Esophagus (tissue), 2 donors: Measurements from ENCODE around the gene LRP1B. TPM values are rescaled to one million over a fixed set of nuclear protein-coding genes. Genes with fewer than 3 reads are reported as not detected.
"Not testable (repeated sequence)": the region's sequence is repeated elsewhere in the genome, so short reads cannot be mapped to it uniquely, and the experiment has no call there.

Experiments
- H3K27ac ChIP-seq, 2 donors: one replicate each; pipeline ENCODE4 v1.5.1; 2013; ENCODE audit warnings: low read depth in 2 of 2, mild to moderate bottlenecking in 2 of 2, inconsistent platforms in 1 of 2, low read length in 1 of 2, moderate library complexity in 1 of 2
- H3K27me3 ChIP-seq, 2 donors: one replicate each; pipeline ENCODE4 v1.6.1; 2013; ENCODE audit warnings: low read length in 2 of 2, control low read depth in 1 of 2, mild to moderate bottlenecking in 1 of 2; ENCODE audit not compliant: insufficient read depth in 2 of 2, control insufficient read depth in 1 of 2
- H3K36me3 ChIP-seq, 2 donors: one replicate each; pipeline ENCODE4 v1.6.1; 2013; ENCODE audit warnings: low read length in 1 of 2; ENCODE audit not compliant: control insufficient read depth in 2 of 2, insufficient read depth in 2 of 2
- H3K4me1 ChIP-seq, 2 donors: one replicate each; pipeline ENCODE4 v1.6.1; 2013; ENCODE audit warnings: low read length in 1 of 2; ENCODE audit not compliant: control insufficient read depth in 2 of 2, insufficient read depth in 2 of 2
- H3K4me3 ChIP-seq, 2 donors: one replicate each; pipeline ENCODE4 v1.5.1; 2013; ENCODE audit warnings: low read length in 2 of 2, mild to moderate bottlenecking in 2 of 2, low read depth in 1 of 2, moderate library complexity in 1 of 2
- H3K9me3 ChIP-seq, 2 donors: one replicate each; pipeline ENCODE4 v1.6.1; 2013; ENCODE audit warnings: mild to moderate bottlenecking in 2 of 2, low read depth in 1 of 2, low read length in 1 of 2, moderate library complexity in 1 of 2; ENCODE audit not compliant: control insufficient read depth in 2 of 2, insufficient read depth in 1 of 2
- WGBS, 2 donors: extraction: QIAGEN DNeasy Blood & Tissue Kit; methylation state at CpG; one replicate each; pipeline ENCODE4 v1.1.7; 2013; 5-methylcytosine and 5-hydroxymethylcytosine counted together
- polyA plus RNA-seq, 2 donors: library from polyadenylated mRNA; stranded (reverse); fragments of 200-250 nt; gene quantifications; one replicate each; pipeline ENCODE4 v1.2.3, GENCODE V29; 2013
- donor health status: healthy with polysubstance abuse.
- donor health status: Bipolar disorder and iron deficiency.

The LRP1B gene
- polyA plus RNA-seq, 2 donors = 0.02 to 0.10 TPM

DNA sequence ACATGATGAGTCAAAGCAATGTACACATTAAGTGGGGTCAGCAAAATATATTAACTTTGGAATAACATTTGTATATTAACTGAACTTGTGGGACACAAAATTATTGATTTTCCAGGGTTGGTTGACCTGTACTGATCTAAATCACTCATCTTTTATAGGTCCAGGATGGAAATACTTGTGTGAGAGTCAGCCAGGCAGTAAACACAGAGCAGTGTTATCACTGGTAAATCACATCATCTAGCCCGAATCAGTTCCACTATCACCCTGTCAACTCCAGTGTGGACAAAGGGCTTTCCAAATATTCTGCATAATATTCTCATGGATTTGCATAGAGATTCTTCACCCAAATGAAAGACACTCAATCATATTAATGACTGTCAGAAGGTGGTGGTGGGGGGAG is 295.7 kb downstream of the LRP1B start:
- Histone ChIP-seq H3K4me1 (no peaks in the 10 kb centered on the region), H3K27me3 (no peaks in the 10 kb centered on the region), H3K36me3 (no peaks in the 10 kb centered on the region), H3K9me3 (no peaks in the 10 kb centered on the region), H3K4me3 (no peak overlapping the region), H3K27ac (no peak overlapping the region)
- 76 to 85% methylated on average over 1 of the region's 1 CpG for WGBS, 2 donors

- WGBS, 2 donors = 87 to 89% methylated on average over 6 of the region's 6 CpGs
- H3K9me3 ChIP-seq = no peaks in the 10 kb centered on the region
Observed at GRCh38 chr2:141828761-141829160, 302.1 kb downstream of the LRP1B start.

GRCh38 chr2:141824790-141825189 is 306.0 kb downstream of the LRP1B start:
- no peaks in the 10 kb centered on the region for H3K9me3 ChIP-seq
- no peaks in the 10 kb centered on the region for H3K4me1 ChIP-seq
- WGBS, 2 donors = 82 to 84% methylated on average over 6 of the region's 6 CpGs
- peaks cover 0 to 2% of the 10 kb centered on the region in 2 donors for H3K27me3 ChIP-seq
- H3K27ac ChIP-seq = no peak overlapping the region
- H3K4me3 ChIP-seq = no peak overlapping the region
- no peaks in the 10 kb centered on the region for H3K36me3 ChIP-seq

More at GRCh38 chr2:141828761-141829160, 302.1 kb downstream of the LRP1B start:
- H3K4me3 ChIP-seq = no peak overlapping the region
- no peak overlapping the region for H3K27ac ChIP-seq
- H3K4me1 ChIP-seq = no peaks in the 10 kb centered on the region
- peaks cover 0 to 2% of the 10 kb centered on the region in 2 donors for H3K27me3 ChIP-seq
- no peaks in the 10 kb centered on the region for H3K36me3 ChIP-seq

DNA sequence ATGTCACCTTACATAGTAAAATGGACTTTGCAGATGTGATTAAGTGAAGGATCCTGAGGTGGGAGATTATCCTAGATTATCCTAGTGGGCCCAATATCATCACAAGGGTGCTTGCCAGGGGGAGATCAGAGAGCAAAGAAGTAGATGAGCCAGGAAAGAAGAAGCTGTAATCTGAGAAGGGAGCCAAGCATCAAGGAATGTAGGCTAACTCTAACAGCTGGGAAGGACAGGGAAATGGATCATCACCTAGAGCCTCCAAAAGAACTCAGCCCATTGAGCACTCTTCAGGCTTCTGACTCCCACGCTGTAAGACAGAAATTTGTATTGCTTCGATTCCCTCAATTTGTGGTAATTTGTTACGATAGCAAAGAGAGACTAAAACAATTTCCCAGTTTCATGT is 309.9 kb downstream of the LRP1B start:
- Histone ChIP-seq H3K9me3 (no peaks in the 10 kb centered on the region), H3K27ac (no peak overlapping the region), H3K4me3 (no peak overlapping the region), H3K27me3 (no peaks in the 10 kb centered on the region), H3K36me3 (no peaks in the 10 kb centered on the region), H3K4me1 (no peaks in the 10 kb centered on the region)
- WGBS, 2 donors = 84 to 92% methylated on average over 3 of the region's 3 CpGs

DNA sequence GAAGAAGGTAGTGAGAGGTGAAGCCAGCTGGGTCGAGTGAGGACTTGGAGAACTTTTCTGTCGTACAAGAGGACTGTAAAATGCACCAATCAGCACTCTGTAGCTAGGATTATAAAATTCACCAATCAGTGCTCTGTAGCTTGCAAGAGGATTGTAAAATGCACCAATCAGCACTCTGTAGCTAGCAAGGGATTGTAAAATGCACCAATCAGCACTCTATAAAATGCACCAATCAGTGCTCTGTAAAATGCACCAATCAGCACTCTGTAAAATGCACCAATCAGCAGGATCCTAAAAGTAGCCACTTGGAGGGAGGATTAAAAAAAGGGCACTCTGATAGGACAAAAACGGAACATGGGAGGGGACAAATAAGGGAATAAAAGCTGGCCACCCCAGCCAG is 315.5 kb downstream of the LRP1B start:
- not testable (repeated sequence) for H3K27me3 ChIP-seq, H3K27ac ChIP-seq, H3K36me3 ChIP-seq, H3K9me3 ChIP-seq, H3K4me3 ChIP-seq, H3K4me1 ChIP-seq
- WGBS, 2 donors = 58 to 78% methylated on average over 3 of the region's 3 CpGs

DNA sequence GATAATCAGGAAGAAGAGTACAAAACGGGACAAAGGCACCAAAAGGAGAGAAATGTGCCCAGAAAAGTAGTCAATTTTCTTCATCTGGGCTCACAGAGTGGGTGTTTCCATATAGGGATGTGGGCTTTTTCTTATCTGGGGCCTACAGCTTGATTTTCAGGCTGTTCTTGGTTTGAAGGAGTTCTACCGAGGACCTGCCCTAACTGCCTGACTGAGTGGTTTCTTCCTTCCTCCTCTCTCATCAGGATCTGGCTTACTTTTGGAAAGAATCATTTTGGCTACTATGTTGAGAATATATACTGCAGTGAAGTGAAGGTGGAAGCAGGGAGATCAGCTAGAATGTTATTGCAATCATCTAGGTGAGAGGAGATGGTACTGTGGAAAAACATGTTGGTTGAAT is 316.7 kb downstream of the LRP1B start:
- H3K9me3 ChIP-seq = peaks cover 0 to 3% of the 10 kb centered on the region in 2 donors
- no peak overlapping the region for H3K27ac ChIP-seq
- WGBS, 2 donors = 67 to 69% methylated on average over 2 of the region's 2 CpGs
- no peaks in the 10 kb centered on the region for H3K27me3 ChIP-seq
- H3K4me3 ChIP-seq = no peak overlapping the region
- H3K36me3 ChIP-seq = no peaks in the 10 kb centered on the region
- H3K4me1 ChIP-seq = no peaks in the 10 kb centered on the region

- WGBS, 2 donors = 78 to 80% methylated on average over 7 of the region's 7 CpGs
- no peak overlapping the region for H3K27ac ChIP-seq
- no peaks in the 10 kb centered on the region for H3K9me3 ChIP-seq
- no peaks in the 10 kb centered on the region for H3K36me3 ChIP-seq
- no peaks in the 10 kb centered on the region for H3K4me1 ChIP-seq
- H3K27me3 ChIP-seq = no peaks in the 10 kb centered on the region
- no peak overlapping the region for H3K4me3 ChIP-seq
Observed at GRCh38 chr2:141810148-141810547, 320.7 kb downstream of the LRP1B start.

DNA sequence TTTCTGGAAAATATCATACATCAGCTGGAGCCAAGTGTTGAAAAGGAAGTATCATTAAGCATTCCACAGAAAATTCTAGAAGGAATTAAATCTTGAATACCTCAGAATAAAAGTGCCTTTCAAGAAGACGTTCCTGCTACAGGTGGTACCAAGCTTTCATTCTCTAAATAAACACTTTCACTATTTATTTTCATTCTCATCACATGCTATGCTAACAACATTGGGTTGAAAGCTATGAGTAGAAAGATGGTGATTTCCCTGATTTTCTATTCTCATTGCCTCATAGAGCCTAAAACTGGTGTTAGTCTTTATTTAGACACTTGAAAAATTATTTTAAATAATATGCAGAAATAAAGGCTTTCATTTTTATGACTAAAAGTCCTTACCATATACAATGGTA is 324.7 kb downstream of the LRP1B start:
- Histone ChIP-seq H3K36me3 (no peaks in the 10 kb centered on the region), H3K9me3 (no peaks in the 10 kb centered on the region), H3K4me1 (no peaks in the 10 kb centered on the region), H3K4me3 (no peak overlapping the region), H3K27me3 (no peaks in the 10 kb centered on the region), H3K27ac (no peak overlapping the region)
- 37 to 55% methylated on average over 1 of the region's 1 CpG for WGBS, 2 donors

DNA sequence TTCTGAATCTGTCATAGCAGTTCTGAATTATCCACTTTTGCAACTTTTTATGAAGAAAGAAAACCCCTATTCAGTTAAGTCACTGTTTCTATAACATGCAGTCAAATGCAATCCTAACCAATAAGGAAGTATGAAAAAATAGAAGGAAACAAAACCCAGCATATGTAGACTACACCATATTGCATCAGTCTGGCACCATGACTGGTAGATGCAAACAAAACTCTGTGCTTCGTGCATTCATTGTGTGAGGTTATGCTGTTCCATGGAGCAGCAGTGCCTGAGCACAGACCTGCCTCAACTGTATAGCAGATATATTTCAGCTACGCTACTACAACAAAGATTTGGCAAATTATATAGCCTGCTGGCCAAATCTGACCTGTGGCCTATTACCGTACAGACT is 325.5 kb downstream of the LRP1B start:
- WGBS, 2 donors = 84 to 85% methylated on average over 3 of the region's 3 CpGs
- Histone ChIP-seq H3K27ac (no peak overlapping the region), H3K4me3 (no peak overlapping the region), H3K4me1 (no peaks in the 10 kb centered on the region), H3K27me3 (no peaks in the 10 kb centered on the region), H3K36me3 (no peaks in the 10 kb centered on the region), H3K9me3 (no peaks in the 10 kb centered on the region)

GRCh38 chr2:141796449-141796848 is 334.4 kb downstream of the LRP1B start:
- H3K4me1 ChIP-seq = no peaks in the 10 kb centered on the region
- H3K4me3 ChIP-seq = no peak overlapping the region
- peaks cover 0 to 2% of the 10 kb centered on the region in 2 donors for H3K27me3 ChIP-seq
- H3K27ac ChIP-seq = no peak overlapping the region
- no peaks in the 10 kb centered on the region for H3K9me3 ChIP-seq
- H3K36me3 ChIP-seq = no peaks in the 10 kb centered on the region
